ENCODE measurements around the gene PCYT2.

Gene PCYT2

GRCh38 chr17:81956607-81957589 lies 45.7 kb upstream of the PCYT2 start (continued):
- TF ChIP-seq ZNF70 (CRISPR knock-in tag; IDR thresholded peaks at IDR 0.05) (no peak), TCF4 (CRISPR knock-in tag; IDR thresholded peaks at IDR 0.05; ENCODE audit: borderline replicate concordance) (no peak), TOX (CRISPR knock-in tag; IDR thresholded peaks at IDR 0.05; ENCODE audit: borderline replicate concordance) (no peak), ZFP3 (CRISPR knock-in tag; IDR thresholded peaks at IDR 0.05) (no peak), RARB (CRISPR knock-in tag; IDR thresholded peaks at IDR 0.05) (no peak), GLIS3 (CRISPR knock-in tag; IDR thresholded peaks at IDR 0.05) (no peak), ZNF8 (CRISPR knock-in tag; IDR thresholded peaks at IDR 0.05) (no peak), PATZ1 (CRISPR knock-in tag; IDR thresholded peaks at IDR 0.05; ENCODE audit: borderline replicate concordance) (no peak), BACH2 (CRISPR knock-in tag; IDR thresholded peaks at IDR 0.05; ENCODE audit: borderline replicate concordance) (no peak), OSR1 (CRISPR knock-in tag; IDR thresholded peaks at IDR 0.05) (no peak), ESRRG (CRISPR knock-in tag; IDR thresholded peaks at IDR 0.05) (no peak), PPARA (CRISPR knock-in tag; IDR thresholded peaks at IDR 0.05; ENCODE audit: borderline replicate concordance) (no peak), SNAI2 (CRISPR knock-in tag; IDR thresholded peaks at IDR 0.05) (no peak)

GRCh38 chr17:81955756-81956544 lies 44.8 kb upstream of the PCYT2 start:
- no peak for ATAC-seq

More at GRCh38 chr17:81955756-81956544, 44.8 kb upstream of the PCYT2 start:
- TF ChIP-seq ZC3H10 (CRISPR knock-in tag; IDR thresholded peaks at IDR 0.05) (no peak), ESRRG (CRISPR knock-in tag; IDR thresholded peaks at IDR 0.05) (no peak), CSDC2 (CRISPR knock-in tag; IDR thresholded peaks at IDR 0.05) (no peak), OSR1 (CRISPR knock-in tag; IDR thresholded peaks at IDR 0.05) (no peak), ZFP30 (CRISPR knock-in tag; IDR thresholded peaks at IDR 0.05) (no peak), POU6F1 (CRISPR knock-in tag; IDR thresholded peaks at IDR 0.05; ENCODE audit: borderline replicate concordance, low read depth) (no peak), ZNF8 (CRISPR knock-in tag; IDR thresholded peaks at IDR 0.05) (no peak), ZNF70 (CRISPR knock-in tag; IDR thresholded peaks at IDR 0.05) (no peak), CSRNP3 (CRISPR knock-in tag; IDR thresholded peaks at IDR 0.05) (no peak), ARNTL (CRISPR knock-in tag; IDR thresholded peaks at IDR 0.05; ENCODE audit: borderline replicate concordance, low read depth) (no peak), ISL1 (CRISPR knock-in tag; IDR thresholded peaks at IDR 0.05) (no peak), RARB (CRISPR knock-in tag; IDR thresholded peaks at IDR 0.05) (no peak), TCF4 (CRISPR knock-in tag; IDR thresholded peaks at IDR 0.05; ENCODE audit: borderline replicate concordance) (no peak), SNAI2 (CRISPR knock-in tag; IDR thresholded peaks at IDR 0.05) (no peak), TOX (CRISPR knock-in tag; IDR thresholded peaks at IDR 0.05; ENCODE audit: borderline replicate concordance) (no peak), BACH2 (CRISPR knock-in tag; IDR thresholded peaks at IDR 0.05; ENCODE audit: borderline replicate concordance) (no peak), ZNF565 (CRISPR knock-in tag; conservative IDR thresholded peaks at IDR 0.05; ENCODE audit: low read depth) (no peak), GLIS3 (CRISPR knock-in tag; IDR thresholded peaks at IDR 0.05) (no peak)
- TF ChIP-seq, protein P1, sequence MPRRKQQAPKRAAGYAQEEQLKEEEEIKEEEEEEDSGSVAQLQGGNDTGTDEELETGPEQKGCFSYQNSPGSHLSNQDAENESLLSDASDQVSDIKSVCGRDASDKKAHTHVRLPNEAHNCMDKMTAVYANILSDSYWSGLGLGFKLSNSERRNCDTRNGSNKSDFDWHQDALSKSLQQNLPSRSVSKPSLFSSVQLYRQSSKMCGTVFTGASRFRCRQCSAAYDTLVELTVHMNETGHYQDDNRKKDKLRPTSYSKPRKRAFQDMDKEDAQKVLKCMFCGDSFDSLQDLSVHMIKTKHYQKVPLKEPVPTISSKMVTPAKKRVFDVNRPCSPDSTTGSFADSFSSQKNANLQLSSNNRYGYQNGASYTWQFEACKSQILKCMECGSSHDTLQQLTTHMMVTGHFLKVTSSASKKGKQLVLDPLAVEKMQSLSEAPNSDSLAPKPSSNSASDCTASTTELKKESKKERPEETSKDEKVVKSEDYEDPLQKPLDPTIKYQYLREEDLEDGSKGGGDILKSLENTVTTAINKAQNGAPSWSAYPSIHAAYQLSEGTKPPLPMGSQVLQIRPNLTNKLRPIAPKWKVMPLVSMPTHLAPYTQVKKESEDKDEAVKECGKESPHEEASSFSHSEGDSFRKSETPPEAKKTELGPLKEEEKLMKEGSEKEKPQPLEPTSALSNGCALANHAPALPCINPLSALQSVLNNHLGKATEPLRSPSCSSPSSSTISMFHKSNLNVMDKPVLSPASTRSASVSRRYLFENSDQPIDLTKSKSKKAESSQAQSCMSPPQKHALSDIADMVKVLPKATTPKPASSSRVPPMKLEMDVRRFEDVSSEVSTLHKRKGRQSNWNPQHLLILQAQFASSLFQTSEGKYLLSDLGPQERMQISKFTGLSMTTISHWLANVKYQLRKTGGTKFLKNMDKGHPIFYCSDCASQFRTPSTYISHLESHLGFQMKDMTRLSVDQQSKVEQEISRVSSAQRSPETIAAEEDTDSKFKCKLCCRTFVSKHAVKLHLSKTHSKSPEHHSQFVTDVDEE (CRISPR knock-in tag; IDR thresholded peaks at IDR 0.05): no peak
- TF ChIP-seq, protein P2, sequence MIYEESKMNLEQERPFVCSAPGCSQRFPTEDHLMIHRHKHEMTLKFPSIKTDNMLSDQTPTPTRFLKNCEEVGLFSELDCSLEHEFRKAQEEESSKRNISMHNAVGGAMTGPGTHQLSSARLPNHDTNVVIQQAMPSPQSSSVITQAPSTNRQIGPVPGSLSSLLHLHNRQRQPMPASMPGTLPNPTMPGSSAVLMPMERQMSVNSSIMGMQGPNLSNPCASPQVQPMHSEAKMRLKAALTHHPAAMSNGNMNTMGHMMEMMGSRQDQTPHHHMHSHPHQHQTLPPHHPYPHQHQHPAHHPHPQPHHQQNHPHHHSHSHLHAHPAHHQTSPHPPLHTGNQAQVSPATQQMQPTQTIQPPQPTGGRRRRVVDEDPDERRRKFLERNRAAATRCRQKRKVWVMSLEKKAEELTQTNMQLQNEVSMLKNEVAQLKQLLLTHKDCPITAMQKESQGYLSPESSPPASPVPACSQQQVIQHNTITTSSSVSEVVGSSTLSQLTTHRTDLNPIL (CRISPR knock-in tag; IDR thresholded peaks at IDR 0.05; ENCODE audit: low read depth): no peak

Data from SK-N-SH treated with all-trans-retinoic acid at 6 μM for 48 hours (cell line).